Breast epithelium (tissue), 3 donors: ENCODE results near the gene WIZ.

Experiments
- CTCF ChIP-seq, 3 donors: fragments of 450-650 bp; IDR thresholded peaks; one replicate each; pipeline ENCODE4 v1.5.1; 2016 to 2017; ENCODE audit warnings: antibody characterized with exemption in 3 of 3, mild to moderate bottlenecking in 3 of 3, moderate library complexity in 3 of 3
- POLR2A ChIP-seq: fragments of 450-650 bp; IDR thresholded peaks from one replicate; pipeline ENCODE4 v1.6.1; 2016; ENCODE audit warnings: antibody characterized with exemption, mild to moderate bottlenecking, moderate library complexity
- POLR2AphosphoS5 ChIP-seq, 3 donors: sonication (generic); formaldehyde crosslinking; IDR thresholded peaks; one replicate each; pipeline ENCODE4 v1.6.1; 2017; ENCODE audit warnings: antibody characterized with exemption in 3 of 3

- TF ChIP-seq POLR2A (no peak), CTCF (IDR thresholded peaks at IDR 0.05) (no peak), POLR2AphosphoS5 (IDR thresholded peaks at IDR 0.05) (no peak)
These were observed 757 bp downstream of the WIZ start for GRCh38 chr19:15448778-15449619.
